Mesothelial cell of epicardium (in vitro differentiated cells): ENCODE data around the gene NXPH4. TPM values are rescaled to one million over a fixed set of nuclear protein-coding genes. Genes with fewer than 3 reads are reported as not detected.
A peak's percentile ranks its signal among the peaks of the same experiment; 100 is the strongest.

Source experiments
- DNase-seq, 2 experiments: peaks; one replicate each; pipeline ENCODE4 v3.0.0; 2021; ENCODE audit warnings: low spot score in 2 of 2; ENCODE audit not compliant: unreplicated experiment in 2 of 2
- H3K27ac Mint-ChIP-seq: 2 replicates; pipeline ENCODE4 v1.8.0; 2021; ENCODE audit warnings: mixed read lengths
- H3K27me3 Mint-ChIP-seq: 2 replicates; pipeline ENCODE4 v1.8.0; 2021; ENCODE audit warnings: low read depth, mixed read lengths
- H3K36me3 Mint-ChIP-seq: 2 replicates; pipeline ENCODE4 v1.8.0; 2021; ENCODE audit warnings: mixed read lengths
- H3K4me1 Mint-ChIP-seq: 2 replicates; pipeline ENCODE4 v1.8.0; 2021; ENCODE audit warnings: mixed read lengths
- H3K4me3 Mint-ChIP-seq: 2 replicates; pipeline ENCODE4 v1.8.0; 2021; ENCODE audit warnings: mild to moderate bottlenecking, moderate library complexity, mixed read lengths
- H3K9me3 Mint-ChIP-seq: 2 replicates; pipeline ENCODE4 v1.8.0; 2021; ENCODE audit warnings: mixed read lengths
- CTCF ChIP-seq: fragments of 200-600 bp; sonication (generic); IDR thresholded peaks from one replicate; pipeline ENCODE4 v1.5.0; 2021; ENCODE audit warnings: antibody characterized with exemption; ENCODE audit not compliant: unreplicated experiment
- microRNA-seq: library from miRNA; unstranded; fragments of <30 nt; microRNA quantifications from one replicate; pipeline ENCODE4 v1.2.0, GENCODE V29; 2021; ENCODE audit warnings: inconsistent platforms, mixed read lengths
- total RNA-seq: library from RNA; stranded (reverse); gene quantifications from 3 replicates; pipeline ENCODE4 v1.2.1, GENCODE V29; 2021

The NXPH4 gene
- total RNA-seq, 1 donor from 2014 or later, result 3.8 TPM

GRCh38 chr12:57268264-57268663, 51.7 kb downstream of the NXPH4 start:
- H3K27ac Mint-ChIP-seq, result no peak overlapping the region
- H3K9me3 Mint-ChIP-seq, result no peaks in the 10 kb centered on the region
- no peak for DNase-seq
- H3K27me3 Mint-ChIP-seq, result no peaks in the 10 kb centered on the region
- H3K4me1 Mint-ChIP-seq, result peaks cover 8% of the 10 kb centered on the region
- no peak for TF ChIP-seq CTCF
- H3K4me3 Mint-ChIP-seq, result no peak overlapping the region
- H3K36me3 Mint-ChIP-seq, result peaks cover 48% of the 10 kb centered on the region

- Mint-ChIP-seq H3K36me3 (peaks cover 52% of the 10 kb centered on the region), H3K4me3 (no peak overlapping the region)
- no peak for DNase-seq
Measured at GRCh38 chr12:57270966-57271470, 54.4 kb downstream of the NXPH4 start.

GRCh38 chr12:57272337-57273151, 56.0 kb downstream of the NXPH4 start:
- peaks cover 10% of the 10 kb centered on the region for H3K4me1 Mint-ChIP-seq
- no peaks in the 10 kb centered on the region for H3K9me3 Mint-ChIP-seq
- no peaks in the 10 kb centered on the region for H3K27me3 Mint-ChIP-seq
- peaks cover 53% of the 10 kb centered on the region for H3K36me3 Mint-ChIP-seq
- H3K4me3 Mint-ChIP-seq, result no peak overlapping the region
- TF ChIP-seq CTCF, result no peak
- H3K27ac Mint-ChIP-seq, result peak overlapping the region; percentile 62
- DNase-seq, result no peak

More at GRCh38 chr12:57270966-57271470, 54.4 kb downstream of the NXPH4 start:
- TF ChIP-seq CTCF, result no peak
- Mint-ChIP-seq H3K9me3 (no peaks in the 10 kb centered on the region), H3K27me3 (no peaks in the 10 kb centered on the region), H3K27ac (no peak overlapping the region), H3K4me1 (peaks cover 10% of the 10 kb centered on the region)

- no peak for DNase-seq
- peaks cover 10% of the 10 kb centered on the region for H3K4me1 Mint-ChIP-seq
- TF ChIP-seq CTCF, result no peak
Measured at GRCh38 chr12:57273516-57273915, 56.9 kb downstream of the NXPH4 start.

More at GRCh38 chr12:57273516-57273915, 56.9 kb downstream of the NXPH4 start:
- Mint-ChIP-seq H3K4me3 (no peak overlapping the region), H3K27ac (no peak overlapping the region), H3K36me3 (peaks cover 56% of the 10 kb centered on the region), H3K27me3 (no peaks in the 10 kb centered on the region), H3K9me3 (no peaks in the 10 kb centered on the region)

Small RNA genes lying within 50 kb of the gene (microRNA-seq; reads per million reads assigned to microRNA genes)
- 18.8 reads per million, percentile 42 among the genes with 10 or more reads in this experiment for gene MIR1228

Other genes starting within 250 kb of the NXPH4 start
- gene ZBTB39, start 210.2 kb upstream of the NXPH4 start, total RNA-seq, result 19.1 to 19.6 TPM (median 19.2 TPM) in 3 replicates
- 0.31 to 0.47 TPM in 2 of 3 replicates, not detected in the other for gene TAC3, start 200.3 kb upstream of the NXPH4 start, total RNA-seq
- gene MYO1A, start 166.7 kb upstream of the NXPH4 start, total RNA-seq, result 0.22 to 0.59 TPM (median 0.27 TPM) in 3 replicates
- gene NEMP1, start 138.0 kb upstream of the NXPH4 start, total RNA-seq, result 19.7 to 23.2 TPM (median 21.8 TPM) in 3 replicates
- 52.7 to 53.7 TPM (median 52.9 TPM) in 3 replicates for gene NAB2, start 127.7 kb upstream of the NXPH4 start, total RNA-seq
- 151 to 167 TPM (median 160 TPM) in 3 replicates for gene STAT6, start 105.4 kb upstream of the NXPH4 start, total RNA-seq
- gene LRP1, start 88.3 kb upstream of the NXPH4 start, total RNA-seq, result 229 to 253 TPM (median 243 TPM) in 3 replicates
- not detected in 3 replicates for gene LRP1-AS, start 69.2 kb upstream of the NXPH4 start, total RNA-seq
- 78.7 to 83.7 TPM (median 78.8 TPM) in 3 replicates for gene SHMT2, start 12.9 kb downstream of the NXPH4 start, total RNA-seq
- gene STAC3, start 34.4 kb downstream of the NXPH4 start, total RNA-seq, result 9.8 to 11.3 TPM (median 10.6 TPM) in 3 replicates
- 95.5 to 111 TPM (median 109 TPM) in 3 replicates for gene R3HDM2, start 214.2 kb downstream of the NXPH4 start, total RNA-seq
- 0.24 to 0.32 TPM (median 0.31 TPM) in 3 replicates for gene INHBC, start 218.0 kb downstream of the NXPH4 start, total RNA-seq
- 0.09 TPM in 1 of 3 replicates, not detected in the others for gene INHBE, start 238.5 kb downstream of the NXPH4 start, total RNA-seq
- gene GLI1, start 243.0 kb downstream of the NXPH4 start, total RNA-seq, result 6.0 to 10.1 TPM (median 8.4 TPM) in 3 replicates